Brain microvascular endothelial cell (primary cell): ENCODE results near the gene USP17L18.
"Not testable (repeated sequence)": the region's sequence is repeated elsewhere in the genome, so short reads cannot be mapped to it uniquely, and the experiment has no call there.

Source experiments
- DNase-seq: peaks from one replicate; pipeline ENCODE4 v3.0.0-alpha.2; 2020
- H3K27ac ChIP-seq: fragments of 250-450 bp; sonication (Bioruptor Pico); 2 replicates; pipeline ENCODE4 v1.5.1; 2020; ENCODE audit warnings: mild to moderate bottlenecking, moderate library complexity
- H3K27me3 ChIP-seq: fragments of 250-450 bp; sonication (Bioruptor Pico); replicated peaks from 2 replicates; pipeline ENCODE4 v1.5.1; 2020; ENCODE audit warnings: mild to moderate bottlenecking
- H3K36me3 ChIP-seq: fragments of 250-450 bp; sonication (Bioruptor Pico); replicated peaks from 2 replicates; pipeline ENCODE4 v1.5.1; 2020; ENCODE audit warnings: mild to moderate bottlenecking
- H3K4me3 ChIP-seq: 2 replicates; pipeline ENCODE4 v1.5.1; 2011; ENCODE audit warnings: low read depth, mild to moderate bottlenecking, control low read depth, low read length, moderate library complexity
- in situ Hi-C: cut with HindIII; loops from 2 replicates; pipeline ENCODE4 v1.10.0; 2017; ENCODE audit warnings: low sequenced_read_pairs, low pct_ligation_motif_present

Gene USP17L18

GRCh38 chr4:9271719-9272118 is 23.3 kb downstream of the USP17L18 start:
- H3K4me3 ChIP-seq, H3K27ac ChIP-seq, in situ Hi-C loops, H3K27me3 ChIP-seq, H3K36me3 ChIP-seq: not testable (repeated sequence)
- DNase-seq = peak; percentile 1
